Dermis microvascular lymphatic vessel endothelial cell (primary cell): ENCODE measurements around the gene UCP2. TPM values are rescaled to one million over a fixed set of nuclear protein-coding genes. Genes with fewer than 3 reads are reported as not detected.

Experiments
- DNase-seq, 2 donors: peaks; one replicate each; pipeline versions ENCODE4 v3.0.0 to v3.0.0-alpha.2; 2010; ENCODE audit warnings: low read depth in 2 of 2
- total RNA-seq: library from RNA; depleted of rRNA; stranded (reverse); fragments of >200 nt; gene quantifications from 2 replicates; pipeline ENCODE4 v1.2.1, GENCODE V29; 2014

UCP2 gene
- total RNA-seq, 1 donor from 2014 or later: 7.6 TPM

DNA sequence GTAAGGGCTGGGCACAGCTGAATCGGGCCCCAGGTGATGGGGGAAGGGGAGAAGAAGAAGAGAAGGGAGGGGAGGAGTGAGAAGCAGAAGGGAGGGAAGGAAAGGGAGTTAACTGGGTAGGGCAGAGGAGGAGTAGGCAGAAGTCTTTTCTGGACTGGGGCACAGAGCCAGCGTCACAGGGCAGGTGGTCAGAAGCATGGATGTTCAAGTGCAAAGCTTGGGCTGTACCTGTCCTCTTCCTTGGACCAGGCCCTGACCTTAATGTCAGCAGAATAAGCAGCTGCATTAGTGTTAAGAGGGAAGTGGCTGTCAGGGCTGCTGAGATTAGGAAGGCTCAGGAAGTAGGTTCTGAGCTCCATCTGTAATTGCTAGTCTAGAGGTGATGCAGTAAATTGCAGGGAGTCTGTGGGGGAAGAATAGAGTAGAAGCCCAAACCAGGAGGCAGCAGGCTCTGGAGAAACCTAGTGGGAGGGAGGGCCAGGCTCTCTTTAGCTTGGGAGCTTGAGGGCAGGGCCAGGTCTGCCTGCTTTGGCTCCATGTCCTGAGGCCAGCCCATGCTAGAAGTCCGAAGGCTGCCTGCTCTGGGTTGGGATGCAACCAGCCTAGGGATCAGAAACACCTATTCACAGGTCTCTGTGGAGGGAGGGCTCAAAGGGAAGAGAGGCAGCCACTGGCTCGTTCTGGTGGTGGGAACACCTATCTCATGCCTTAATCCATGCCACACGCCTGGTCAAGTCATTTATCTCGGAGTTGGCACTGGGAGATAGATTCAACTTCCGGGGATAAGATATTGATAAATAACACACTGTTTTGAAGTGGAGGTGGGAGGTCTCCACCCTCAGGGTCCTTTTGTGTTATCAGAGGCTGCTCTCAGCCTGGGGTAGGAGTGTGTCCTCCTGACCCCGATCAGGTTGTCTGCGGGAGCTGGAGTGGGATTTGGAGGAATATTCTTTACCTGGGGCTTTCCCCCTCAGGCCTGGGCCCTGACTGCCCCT lies 28.0 kb upstream of the UCP2 start:
- DNase-seq: no peak

DNA sequence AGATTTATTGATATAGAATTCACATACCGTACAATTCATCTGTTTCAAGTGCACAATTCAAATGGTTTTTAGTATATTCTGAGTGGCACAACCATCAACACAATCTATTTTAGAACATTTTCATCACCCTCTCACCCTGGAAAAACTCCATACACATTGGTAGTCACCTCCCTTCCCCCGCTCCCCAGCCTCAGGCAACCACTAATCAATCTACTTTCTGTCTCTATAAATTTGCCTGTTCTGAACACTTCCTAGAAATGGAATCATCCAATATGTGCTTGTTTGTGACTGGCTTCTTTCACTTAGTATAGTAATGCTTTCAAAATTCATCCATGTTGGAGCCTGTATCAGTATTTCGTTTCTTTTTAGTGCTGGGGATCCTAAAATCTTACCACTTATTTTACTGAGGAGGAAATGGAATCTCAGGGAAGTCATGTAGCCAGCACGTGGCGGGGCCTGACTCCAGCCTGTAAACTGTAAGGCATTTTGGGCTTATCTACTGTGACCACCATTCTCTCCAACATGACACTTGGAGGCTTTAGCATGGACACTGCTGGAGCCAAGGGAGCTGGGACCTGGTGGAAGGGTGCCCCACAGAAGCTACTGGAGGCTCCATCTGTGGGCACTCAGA lies 27.1 kb upstream of the UCP2 start:
- DNase-seq: no peak

DNA sequence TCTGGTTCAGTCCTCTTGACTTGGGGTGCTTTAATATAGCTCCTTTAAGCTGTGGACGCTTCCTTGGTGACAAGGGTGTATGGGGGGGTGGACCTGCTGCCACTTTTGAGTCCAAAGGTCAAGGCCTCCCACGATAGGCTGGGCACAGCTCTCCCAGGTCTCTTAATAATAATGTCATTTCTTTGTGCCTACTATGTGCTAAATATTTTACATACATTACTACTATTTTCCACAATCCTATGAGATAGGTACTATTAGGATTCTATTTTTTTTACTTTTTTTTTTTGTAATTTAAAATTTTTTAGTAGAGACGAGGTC lies 26.5 kb upstream of the UCP2 start:
- DNase-seq: no peak

DNA sequence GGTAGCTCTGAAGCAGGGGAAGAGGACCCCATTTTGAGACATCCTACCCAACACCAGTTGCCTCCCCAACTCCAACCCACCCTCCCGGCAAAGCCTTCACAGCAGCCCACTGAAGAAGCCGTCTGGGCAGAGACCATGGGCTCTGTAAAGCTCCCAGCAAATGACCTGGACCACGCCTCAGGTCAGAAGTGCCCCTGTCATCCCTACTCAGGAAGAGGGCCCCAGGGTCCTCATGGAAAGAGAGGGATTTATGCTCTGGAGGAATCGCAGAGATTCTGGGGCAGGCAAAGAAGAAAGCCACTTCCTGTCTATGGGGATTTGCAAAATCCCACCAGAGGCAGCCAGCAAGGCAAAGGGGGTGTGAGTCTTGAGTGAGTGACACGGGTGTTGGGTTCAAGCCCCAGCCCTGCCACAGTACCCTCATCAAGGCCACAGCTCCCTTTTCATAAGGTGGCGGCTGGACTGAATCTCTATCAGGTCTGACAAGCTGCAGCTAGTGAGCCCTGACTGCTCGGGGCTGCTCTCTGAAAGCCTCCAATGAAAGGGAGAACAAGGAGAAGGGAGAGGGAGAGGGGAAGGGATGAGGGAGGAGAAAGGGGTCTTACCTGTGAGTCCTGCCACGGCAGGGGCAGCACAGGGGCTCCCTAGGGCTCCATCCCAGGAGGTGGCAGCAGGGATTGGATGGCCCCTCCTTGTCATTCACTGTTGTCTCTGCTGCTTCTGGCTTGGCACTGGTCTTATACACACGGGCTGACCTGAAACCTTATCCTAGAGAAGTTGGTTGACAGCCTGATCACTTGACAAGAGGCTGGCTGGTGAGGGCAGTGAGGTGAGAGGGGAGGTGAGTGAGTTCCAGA lies 26.0 kb upstream of the UCP2 start, which contains the start of gene UCP3:
Gene UCP3 (minus strand): TSS at position 713 of the 857 bp plus-strand sequence. CDS start 2,043 bp downstream, outside the sequence.
- no peak for DNase-seq

DNA sequence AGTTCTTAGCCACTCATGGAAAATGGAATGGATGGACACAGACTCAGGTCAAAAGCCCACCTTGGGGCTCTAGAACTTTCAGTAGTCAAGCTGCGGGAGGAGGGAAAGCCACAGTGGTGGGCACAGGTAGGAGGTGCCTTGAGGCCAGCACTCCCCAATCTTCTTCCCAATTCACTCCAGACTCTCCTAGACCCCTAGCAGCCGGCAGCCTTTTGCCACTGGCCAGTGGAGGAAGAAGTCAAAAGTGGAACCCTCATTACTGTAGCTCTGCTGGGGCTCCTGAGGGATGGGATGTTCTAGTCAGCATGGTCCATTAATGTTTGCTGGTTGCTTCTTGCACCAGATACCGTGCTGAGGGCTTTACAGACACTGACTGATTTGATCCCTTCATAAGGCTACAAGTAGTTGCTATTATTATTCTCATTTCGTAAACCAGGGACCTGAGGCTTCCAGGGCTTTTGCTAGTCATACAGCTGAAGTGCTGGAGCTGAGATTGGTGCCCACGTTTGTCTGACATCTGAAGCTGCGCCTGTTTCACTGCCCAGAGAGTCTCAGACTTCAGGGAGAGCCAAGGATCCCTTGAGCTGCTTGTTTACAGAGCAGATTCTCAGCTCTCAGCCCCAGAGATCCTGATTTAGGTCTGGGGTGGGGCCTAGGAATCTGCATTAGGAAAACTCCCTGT lies 25.2 kb upstream of the UCP2 start:
- no peak for DNase-seq

DNA sequence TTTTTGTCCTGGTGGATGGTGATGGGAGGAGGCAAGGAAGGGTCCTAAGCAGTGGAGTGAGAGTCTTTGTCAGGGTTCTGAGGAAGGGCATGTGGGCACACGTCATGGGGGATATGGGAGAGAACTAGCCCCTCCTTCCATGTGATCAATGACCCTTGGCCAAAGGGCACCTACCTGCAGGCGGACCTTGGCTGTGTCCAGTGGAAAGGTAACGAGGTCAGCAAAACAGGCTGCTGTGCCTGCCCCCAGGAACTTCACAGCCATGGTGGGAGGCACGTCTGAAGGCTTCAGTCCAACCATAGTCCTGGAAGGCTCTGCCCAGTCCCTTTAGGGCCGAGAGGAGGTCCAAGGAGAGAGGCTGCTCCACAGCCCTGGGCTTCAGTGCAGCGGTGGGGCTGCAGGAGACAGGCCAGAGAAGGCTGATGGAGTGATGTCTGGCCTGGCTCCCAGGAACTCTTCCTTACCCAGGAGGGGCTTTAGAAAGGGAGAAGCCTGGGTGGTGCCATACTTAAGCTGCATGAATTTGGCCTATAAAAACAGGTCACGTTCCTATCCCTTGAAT lies 24.2 kb upstream of the UCP2 start:
- no peak for DNase-seq

DNA sequence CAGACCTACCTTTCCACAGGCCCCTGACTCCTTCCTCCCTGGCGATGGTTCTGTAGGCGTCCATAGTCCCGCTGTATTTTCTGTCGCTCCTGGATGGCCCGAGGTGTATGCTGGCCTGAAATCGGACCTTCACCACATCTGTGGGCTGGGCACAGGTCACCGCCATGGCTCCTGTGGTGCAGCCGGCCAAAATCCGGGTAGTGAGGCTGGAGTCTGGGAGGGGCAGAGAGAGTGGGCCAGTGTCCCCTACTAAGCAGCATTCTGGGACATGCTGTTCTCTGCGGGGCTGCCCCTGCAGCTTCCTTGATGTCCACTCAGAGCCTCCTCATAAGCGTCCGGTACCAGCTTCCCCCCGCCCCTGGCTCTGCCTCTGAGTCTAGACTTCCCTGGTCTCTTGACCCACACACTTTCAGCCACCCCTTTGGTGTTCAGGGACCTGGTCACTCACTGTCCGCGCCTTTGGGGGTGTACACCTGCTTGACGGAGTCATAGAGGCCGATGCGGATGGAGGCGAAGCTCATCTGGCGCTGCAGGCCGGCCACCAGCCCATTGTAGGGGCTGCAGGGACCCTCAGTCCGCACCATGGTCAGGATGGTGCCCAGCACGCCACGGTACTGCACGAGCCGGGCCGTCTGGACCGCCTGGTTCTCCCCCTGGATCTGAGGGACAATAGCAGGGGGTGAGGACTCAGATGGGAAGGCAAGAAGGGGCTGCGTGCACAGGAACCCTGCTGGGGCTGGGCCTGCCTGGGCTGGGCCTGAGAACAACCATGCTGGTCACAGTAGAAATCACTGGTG lies 23.3 kb upstream of the UCP2 start:
- DNase-seq: no peak

DNA sequence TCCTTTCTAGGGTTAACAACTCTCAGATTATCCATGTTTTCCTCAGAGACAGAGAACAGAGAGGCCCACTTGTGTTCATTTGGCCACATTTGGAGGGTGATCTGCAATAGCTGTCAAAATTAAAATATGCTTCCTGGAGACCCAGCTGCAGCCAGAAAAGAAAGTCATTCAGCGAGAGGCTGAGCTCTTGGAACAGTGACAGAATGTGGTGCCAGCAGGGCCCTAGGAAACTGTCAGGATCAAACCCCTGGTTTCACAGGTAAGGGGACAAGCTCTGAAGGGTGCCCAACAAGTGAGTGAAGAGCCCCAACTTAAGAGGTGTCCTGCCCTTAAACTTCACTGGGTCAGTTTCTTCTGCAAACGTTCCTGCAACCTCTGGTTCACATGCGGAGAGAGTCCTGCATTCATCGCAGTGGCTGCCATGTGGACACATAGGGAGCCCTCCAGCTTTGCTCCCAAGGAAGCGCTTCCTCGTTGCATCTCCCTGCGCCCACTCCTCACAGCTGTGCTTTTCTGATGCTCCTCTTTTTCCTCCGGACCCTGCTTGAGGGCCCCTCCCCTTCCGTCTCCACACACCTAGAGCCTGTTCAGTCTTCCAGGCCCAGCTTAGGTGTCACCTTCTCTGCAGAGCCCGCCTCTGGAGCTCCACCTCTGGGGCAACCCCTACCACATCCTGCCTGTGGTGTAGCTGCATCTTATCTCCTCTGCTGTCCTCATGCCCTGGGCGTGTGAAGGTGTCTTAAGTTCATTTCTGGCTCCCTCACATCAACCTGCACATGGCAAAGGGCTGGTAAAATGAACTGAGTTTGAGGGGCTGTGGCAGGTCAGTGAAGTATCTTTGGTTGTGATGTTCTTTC lies 22.3 kb upstream of the UCP2 start:
- DNase-seq: no peak

DNA sequence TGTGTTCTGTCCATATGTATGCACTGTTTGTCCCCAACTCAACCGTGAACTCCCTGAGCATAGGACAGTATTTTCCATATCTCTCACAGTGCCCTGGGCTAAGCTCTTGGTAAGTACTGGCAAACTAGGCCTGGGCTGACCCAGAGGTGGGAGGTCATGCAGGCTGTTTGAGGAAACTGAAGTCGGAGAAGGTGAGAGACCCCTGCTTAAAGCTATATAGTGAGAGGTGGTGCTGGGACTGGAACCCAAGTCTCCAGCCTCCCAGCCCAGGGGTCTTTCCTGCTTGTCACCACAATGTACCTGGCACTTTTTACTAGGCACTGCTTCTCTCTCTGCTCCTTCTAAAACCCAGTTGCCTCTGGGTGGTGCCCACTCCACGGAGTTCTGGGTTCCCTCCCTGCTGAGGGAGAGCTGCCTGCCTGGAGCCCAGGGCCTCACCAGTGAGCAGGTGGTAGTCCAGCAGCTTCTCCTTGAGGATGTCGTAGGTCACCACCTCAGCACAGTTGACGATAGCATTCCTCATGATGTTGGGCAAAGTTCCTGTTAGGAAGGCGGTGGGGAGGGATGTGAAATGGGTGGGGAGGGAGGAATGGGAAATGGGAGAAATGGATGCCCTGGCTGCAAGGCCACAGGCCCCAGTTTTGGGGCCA lies 21.5 kb upstream of the UCP2 start:
- no peak for DNase-seq

DNA sequence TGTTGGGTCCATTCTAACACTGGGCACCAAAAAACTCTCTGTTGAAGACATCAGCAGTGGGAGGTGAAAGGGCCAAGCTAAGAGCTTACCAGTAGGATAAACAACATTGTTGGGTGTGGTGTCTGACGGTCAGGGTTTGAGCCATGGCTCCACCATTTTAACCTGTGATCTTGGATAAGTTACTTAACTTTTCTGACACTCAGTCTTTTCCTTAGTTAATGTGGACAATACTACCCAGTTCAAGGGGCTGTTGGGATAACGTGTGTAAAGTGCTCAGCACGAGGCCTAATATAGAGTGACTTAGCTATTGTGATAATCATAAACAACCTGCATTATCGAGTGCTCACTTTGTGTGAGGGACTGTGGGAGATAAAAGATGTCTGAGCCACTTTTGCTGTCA lies 20.2 kb upstream of the UCP2 start:
- no peak for DNase-seq

DNA sequence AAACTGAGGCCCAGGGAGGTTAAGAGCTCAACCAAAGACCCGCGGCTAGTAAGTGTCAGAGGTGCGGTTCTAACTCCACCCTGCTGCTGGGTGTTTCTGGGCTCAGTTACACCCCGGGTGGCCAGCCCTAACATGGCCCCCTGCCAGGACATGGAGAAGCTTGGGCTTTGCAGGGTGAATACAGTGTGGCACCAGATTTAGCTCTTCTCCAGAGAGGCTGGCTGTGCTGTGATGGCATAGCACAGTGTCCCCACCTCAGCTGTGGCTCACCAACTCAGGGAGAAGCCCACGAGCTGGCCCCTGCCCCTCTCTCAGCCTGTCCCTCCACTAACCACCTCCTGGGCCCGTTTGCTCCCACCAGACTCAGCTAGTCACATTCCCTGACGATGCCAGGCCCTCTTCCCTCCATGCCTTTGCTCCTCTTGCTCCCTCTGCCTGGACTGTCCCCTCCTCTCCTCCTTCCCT lies 19.2 kb upstream of the UCP2 start:
- DNase-seq: no peak

DNA sequence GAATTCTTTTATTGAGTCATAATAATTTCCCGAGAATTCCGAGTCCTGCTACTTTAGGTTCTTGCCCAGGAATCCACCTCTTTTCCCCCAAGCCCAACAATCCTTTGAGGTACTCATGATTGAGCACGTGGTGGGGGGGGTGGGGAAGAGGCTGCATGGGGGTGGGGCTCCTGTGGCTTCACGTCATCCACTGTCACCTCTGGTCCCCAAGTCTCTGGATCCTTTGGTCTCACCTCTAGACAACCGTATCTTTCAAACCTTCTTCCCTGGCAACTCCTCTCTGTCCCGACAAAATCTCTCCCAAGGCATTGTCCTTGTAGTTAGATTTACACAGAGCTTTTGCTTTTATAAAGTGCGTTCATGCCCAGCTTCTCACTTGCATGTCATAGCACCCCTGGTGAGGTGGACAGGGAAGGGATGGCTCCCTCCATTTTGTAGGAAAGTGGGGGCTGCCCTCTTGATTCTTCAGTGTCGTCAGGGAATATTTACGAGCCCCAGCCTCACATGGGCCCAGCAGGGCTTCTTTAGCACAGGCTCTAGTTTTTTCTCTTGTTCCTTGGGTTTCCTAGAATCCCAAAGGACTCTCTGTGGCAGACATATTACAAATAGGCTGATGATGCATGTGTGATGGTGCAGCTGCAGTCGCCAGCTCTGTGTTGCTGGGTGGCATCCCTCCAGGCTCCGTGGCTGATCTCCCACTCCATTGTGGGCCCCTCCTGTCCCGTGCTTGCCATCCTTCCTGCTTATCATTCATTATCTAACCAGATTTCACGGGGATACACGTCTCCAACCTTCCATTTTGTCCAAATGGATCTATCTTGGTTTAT lies 17.9 kb upstream of the UCP2 start:
- no peak for DNase-seq

DNA sequence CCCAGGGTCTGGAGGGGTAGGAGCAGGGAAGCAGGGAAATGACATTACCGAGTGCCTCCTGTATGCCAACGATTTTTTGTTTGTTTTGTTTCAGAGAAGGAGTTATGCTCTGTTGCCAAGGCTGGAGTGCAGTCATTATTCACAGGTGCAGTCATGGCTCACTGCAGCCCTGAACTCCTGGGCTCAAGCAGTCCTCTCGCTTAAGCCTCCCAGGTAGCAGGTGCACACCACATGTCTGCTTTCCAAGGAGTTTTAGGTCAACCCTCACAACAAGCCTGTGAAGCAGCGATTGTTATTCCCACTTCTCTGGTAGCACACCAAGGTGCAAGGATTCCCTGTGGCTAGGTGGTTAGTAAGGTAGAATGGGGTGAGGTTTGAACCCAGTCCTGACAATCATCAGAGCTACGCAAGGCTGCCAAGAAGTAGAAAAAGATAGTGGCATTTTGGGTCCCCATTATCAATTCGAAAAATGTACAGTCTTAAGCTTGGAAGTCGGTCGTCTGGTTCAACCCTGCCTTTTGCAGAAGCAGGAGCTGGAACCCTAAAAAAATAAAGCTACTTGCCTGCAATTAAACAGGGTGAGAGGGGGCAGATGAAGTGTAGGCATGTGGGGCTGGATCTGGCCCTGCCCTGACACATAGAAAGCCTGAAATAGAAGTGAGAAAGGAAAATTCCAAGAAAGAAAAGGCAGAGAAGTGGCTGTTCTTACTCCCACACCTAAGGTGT lies 17.1 kb upstream of the UCP2 start:
- DNase-seq: no peak

DNA sequence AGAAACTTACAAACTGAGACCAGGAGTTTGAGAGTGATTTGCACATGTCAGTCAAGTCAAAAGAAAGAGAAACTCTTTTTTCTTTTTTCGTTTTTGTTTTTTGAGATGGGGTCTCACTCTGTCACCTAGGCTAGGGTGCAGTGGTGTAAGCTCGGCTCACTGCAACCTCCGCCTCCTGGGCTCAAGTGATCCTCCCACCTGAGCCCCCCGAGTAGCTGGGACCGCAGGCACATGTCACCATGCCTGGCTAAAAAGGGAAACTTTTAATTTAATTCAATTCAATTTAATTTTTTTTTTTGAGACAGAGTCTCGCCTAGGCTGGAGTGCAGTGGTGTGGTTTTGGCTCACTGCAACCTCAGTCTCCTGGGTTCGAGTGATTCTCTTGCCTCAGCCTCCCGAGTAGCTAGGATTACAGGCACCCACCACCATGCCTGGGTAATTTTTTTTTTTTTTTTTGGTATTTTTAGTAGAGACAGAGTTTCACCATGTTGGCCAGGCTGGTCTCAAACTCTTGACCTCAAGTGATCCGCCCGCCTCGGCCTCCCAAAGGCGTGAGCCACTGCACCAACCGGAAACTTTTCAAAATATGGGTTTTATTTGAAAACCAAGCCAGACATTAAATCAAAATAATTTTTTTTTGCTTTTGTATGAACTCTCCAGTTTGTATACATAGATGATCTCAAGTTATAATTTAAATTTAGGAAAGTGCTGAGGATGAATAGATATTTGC lies 16.4 kb upstream of the UCP2 start:
- no peak for DNase-seq

DNA sequence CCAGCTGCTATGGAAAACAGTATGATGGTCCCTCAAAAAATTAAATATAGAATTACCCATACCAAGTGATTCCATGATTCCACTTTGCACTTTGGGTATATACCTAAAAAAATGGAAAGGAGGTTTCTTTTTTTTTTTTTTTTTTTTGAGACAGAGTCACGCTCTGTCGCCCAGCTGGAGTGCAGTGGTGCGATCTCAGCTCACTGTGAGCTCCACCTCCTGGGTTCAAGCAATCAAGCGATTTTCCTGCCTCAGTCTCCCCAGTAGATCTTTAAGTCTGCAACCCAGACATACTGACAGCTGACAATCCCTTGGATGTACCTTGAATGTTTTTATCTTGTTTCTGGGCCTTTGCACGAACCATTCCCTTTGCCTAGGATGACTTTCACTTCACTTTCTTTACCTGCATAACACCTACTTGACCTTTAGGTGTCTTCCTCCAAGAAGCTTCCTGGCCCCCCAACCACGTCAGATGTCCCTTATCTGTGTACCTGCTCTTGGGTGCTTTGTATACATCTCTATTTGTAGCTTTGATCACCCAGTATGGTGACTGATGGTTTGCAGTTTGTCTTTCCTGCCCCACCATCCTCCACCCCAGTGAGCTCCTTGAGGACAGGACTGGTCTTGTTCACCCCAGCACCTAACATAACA lies 14.6 kb upstream of the UCP2 start:
- DNase-seq: no peak
